T-helper 1 cell treated with Interleukin-12 subunit alpha and Interleukin-12 subunit beta and Interleukin-4 antibody, amounts not matched to agents 30 ng/mL and 1 ng/mL, for 36 hours (primary cell): Measurements from ENCODE around the gene OR2G6. TPM values are rescaled to one million over a fixed set of nuclear protein-coding genes. Genes with fewer than 3 reads are reported as not detected.
"Not testable (repeated sequence)": the region's sequence is repeated elsewhere in the genome, so short reads cannot be mapped to it uniquely, and the experiment has no call there.

Source experiments
- intact Hi-C: fragments of 100-400 bp; cut with micrococcal nuclease; formaldehyde crosslinking; loops from one replicate; pipeline ENCODE4 v1.15.1; 2024
- total RNA-seq: library from RNA; stranded (reverse); gene quantifications from 2 replicates; pipeline ENCODE4 v1.2.3, GENCODE V29; 2022

The OR2G6 gene
- not detected in 2 replicates for total RNA-seq

DNA sequence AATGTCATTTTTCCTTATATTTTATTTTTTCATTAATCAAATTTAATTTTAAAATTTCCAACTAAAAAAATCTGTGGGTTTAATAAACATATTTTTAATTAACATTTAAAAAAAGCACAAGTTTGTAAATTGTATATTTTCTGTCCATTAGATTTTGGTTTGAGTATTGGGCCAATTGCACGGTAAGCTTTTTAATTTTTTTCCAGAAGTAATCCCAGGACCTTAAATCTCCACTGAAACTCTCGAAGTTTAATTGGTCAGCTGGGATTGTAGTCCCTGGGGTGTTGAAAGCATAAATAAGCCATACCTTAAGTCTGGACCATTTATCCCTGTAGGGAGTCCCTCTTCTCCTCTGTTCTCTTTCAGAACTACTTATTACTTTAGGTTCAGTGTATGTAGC is at the start of gene OR2G6:
Gene OR2G6 (plus strand): TSS at position 301 of the 400 bp plus-strand sequence. CDS start 13,574 bp downstream, outside the sequence.
- intact Hi-C loops: not testable (repeated sequence)

DNA sequence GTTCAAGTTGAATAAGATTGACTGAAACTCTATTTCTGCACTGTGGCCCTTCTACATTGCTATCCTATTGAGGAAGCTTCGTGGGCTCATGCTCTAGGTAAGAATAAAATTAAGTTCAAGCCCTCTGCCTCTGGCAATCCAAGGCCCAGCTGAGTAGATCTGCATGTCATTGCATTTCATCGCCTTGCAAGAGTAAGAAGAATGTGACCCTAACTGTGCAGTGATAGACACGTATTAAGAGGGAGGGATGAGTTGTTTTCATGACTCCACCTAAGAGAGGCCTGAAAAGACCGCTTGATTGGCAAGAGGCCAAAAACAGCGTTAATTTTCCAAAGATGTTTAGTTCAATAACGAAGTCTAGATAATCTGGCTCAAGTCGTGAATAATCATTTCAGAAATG is 48.8 kb upstream of the OR2G6 start:
- intact Hi-C loops: not testable (repeated sequence)

DNA sequence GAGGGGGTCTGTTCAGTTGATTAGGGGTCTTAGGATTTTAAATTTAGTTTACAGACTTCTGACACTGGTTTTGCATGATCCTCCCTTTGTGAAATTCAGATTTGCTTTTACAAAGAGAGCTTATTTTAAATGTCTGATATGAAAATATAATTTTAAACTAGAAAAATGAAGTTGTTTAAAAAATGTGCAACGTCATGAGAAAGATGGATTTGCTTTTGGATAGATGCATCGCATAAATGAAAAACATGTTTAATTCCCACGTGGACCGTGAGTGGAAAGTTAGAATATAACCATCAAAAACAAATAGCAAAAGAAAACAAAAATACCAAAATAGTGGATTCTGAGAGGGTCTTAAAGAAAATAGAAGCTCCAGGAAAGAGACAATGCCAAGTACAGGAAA is 36.7 kb upstream of the OR2G6 start:
- intact Hi-C loops: no loop called here

DNA sequence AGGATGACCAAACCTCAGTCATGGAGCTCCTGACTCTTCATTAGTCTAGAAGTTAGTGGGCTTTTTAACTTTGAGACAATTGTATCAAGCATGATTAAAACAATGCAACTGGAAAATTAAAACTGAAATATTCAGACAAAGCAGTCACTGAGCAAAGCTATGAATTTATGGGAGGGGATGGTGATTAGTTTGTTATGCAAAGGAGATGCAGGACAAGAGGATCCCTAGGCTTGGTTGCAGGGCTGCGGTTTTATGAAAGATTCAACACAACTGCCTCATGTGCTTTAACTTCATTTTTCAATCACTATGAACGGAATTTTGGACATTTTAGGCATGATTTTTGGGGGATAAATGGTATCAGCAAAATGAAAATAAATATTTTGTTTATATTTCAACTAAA is 35.8 kb upstream of the OR2G6 start:
- intact Hi-C loops: not testable (repeated sequence)

DNA sequence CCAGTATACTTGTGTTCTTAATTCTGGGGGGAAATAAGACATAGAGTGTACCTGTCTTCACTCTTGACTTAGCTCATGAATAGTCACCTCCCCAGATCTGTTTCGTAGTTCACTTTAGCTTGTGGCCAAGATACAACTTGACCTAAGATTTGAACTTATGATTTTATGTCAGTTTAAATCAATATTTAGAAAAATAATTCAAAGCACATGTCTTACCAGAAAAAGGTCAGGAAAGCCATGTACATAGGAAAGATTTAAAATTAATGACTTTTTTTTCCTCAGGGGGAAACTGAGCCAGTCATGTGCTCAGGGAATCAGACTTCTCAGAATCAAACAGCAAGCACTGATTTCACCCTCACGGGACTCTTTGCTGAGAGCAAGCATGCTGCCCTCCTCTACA is 34.8 kb upstream of the OR2G6 start, which contains the start of gene OR2T3:
Gene OR2T3 (plus strand): TSS at position 301 of the 400 bp plus-strand sequence. CDS start 0 bp downstream, at position 301.
- intact Hi-C loops: not testable (repeated sequence)

DNA sequence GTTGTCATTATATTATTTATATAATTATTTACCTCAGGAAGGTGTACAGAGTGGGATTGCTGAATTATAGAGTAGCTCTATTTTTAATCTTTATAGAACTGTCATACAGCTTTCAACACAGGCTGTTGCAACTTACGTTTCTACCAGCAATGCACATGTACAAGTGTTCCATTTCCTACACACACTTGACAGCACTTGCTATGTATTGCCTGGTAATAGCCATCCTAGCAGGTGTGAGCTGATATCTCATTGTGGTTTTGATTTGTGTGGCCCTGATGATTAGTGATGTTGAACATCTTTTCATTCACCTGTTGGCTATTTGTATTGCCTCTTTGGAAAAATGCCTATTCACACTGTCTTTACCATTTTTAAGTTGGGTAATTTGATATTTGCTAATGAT is 32.2 kb upstream of the OR2G6 start:
- intact Hi-C loops: not testable (repeated sequence)

DNA sequence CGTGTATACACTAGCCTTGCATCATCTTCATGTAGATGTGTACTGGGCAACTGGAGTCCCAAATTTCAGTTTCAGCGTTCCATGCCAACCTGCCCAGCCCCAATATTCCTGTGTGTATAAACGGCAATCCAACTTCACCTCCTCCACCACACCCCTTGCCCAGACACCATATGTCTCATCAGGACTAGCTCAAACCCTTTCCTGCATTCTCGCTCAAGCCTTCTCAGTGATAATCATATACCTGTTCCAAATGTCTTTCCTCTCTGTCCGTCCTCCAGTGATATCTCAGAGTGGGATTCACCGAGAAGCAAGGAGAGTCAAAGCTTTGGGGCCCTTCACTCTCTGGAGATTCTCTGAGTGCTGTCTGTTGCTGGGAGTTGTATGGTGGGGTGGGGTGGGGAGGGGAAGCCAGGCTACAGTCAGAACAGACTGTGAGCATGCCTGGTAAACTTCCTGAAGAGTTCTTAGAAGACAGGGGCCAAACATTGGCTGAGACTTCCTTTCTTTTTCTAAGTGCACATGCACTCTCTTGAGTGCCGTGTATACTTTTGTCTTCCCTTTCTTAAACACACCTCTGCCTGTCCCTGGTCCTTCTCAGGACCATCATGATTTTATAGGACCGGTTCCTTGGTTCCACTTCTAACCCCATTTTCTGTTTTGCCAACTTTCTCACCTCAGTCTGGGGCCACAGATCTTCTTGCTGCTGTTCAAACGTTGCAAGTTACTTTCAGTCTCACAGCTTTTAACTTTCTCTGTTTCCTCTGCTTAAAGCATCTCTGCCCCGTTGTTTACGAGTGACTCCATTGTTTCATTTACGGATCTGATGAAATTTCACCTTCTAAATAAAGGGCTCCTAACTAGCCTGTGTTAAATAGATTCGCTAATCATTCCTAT is 25.9 kb upstream of the OR2G6 start:
- intact Hi-C loops: loop anchor here (5.0 kb wide), 3 partner anchors 80 to 345 kb away; partner anchors contain the start of genes OR2T1 and SH3BP5L

DNA sequence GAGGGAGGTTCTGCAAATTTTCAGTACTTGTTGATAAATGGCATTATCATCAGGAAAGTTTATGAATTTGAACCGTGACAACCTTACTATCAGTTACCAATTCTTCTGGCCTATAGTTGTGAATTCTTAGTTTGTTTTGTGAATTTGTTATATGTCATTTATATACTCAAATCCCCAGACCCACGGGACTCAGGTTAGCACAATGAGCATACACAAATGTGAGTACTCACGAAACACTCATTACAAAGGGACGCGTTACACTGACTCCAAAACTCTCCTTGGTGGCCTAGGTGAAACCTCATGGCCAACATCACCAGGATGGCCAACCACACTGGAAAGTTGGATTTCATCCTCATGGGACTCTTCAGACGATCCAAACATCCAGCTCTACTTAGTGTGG is 19.6 kb upstream of the OR2G6 start, which contains the start of gene OR2T5:
Gene OR2T5 (plus strand): TSS at position 301 of the 400 bp plus-strand sequence. CDS start 0 bp downstream, at position 301.
- intact Hi-C loops: not testable (repeated sequence)

DNA sequence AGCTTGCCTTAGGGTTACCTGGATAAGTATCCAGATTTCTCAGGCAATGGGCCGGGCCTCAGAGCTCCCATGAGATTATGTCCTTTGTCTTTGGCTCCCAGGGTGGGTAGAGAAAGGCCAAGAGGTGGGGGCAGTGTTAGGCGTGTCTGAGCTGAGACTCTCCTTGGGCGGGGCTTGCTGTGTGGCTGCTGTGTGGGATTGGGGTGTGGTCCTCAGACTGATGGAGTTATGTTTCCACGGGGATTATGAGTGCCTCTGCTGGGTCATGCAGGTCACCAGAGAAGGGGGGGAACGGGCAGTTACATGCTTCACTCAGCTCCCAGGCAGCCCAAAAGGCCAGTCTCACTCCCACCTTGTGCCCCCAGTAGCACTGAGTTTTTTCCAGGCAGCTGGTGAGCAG is 11.2 kb upstream of the OR2G6 start:
- intact Hi-C loops: not testable (repeated sequence)

DNA sequence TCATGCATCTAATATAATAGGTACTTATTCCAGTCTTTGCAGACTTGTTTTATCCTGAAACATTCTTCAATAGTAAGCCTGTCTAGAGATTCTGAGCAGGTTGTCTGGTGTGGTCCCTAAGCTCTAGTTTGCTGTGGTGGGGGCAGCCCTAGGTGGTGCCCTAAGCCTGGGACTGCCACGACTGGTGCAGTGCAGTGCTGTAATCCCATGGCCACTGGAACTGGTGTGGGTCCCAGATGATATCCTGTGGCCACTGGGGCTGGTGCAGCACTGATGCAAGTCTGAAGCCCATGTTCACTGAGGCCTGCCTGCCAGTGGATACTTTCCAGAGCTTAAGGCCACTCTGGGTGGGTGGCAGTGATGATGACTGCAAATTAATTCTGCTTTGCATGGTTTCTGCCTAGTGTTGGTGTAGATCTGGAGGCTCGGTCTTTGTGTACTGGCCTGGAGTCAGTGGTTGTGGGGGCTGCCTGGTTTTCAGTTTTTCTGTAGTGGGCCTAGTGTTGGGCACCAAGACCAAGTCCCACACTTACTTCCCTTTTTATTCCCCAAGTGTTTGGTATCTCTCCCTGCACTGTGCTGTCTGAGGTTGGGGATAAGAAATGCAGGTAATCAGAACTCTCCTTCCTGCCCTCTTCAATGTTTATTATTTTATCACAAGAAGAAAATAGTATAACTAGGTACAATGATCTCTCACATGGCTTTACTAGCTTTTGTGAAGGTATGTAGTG is 7.4 kb upstream of the OR2G6 start:
- intact Hi-C loops: not testable (repeated sequence)

DNA sequence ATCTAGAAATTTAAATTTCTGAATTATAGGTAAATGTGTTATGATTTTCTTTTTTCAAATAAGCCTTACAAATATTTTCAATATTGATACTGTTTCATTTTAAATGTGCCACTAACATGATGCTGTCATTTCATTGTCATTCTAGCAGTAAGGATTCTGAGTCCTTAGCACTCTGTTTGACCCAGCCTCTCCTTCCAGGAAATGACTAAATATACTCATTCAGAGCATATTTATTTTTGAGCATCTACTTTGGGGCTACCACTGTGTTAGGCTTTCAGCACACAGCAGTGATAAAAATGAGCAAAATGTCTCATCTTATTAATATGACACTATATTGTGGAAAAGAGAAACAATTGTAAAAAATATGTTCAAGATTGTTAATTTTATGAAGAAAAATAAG is 2.3 kb downstream of the OR2G6 start:
- intact Hi-C loops: not testable (repeated sequence)

DNA sequence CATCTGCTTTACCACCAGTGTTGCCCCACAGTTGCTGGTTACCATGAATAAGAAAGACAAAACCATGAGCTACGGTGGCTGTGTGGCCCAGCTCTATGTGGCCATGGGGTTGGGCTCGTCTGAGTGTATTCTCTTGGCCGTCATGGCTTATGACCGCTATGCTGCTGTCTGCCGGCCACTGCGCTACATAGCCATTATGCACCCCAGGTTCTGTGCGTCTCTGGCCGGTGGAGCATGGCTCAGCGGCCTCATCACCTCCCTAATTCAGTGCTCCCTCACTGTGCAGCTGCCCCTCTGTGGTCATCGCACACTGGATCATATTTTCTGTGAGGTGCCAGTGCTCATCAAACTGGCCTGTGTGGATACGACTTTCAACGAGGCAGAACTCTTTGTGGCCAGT is 14.0 kb downstream of the OR2G6 start:
- intact Hi-C loops: no loop called here

DNA sequence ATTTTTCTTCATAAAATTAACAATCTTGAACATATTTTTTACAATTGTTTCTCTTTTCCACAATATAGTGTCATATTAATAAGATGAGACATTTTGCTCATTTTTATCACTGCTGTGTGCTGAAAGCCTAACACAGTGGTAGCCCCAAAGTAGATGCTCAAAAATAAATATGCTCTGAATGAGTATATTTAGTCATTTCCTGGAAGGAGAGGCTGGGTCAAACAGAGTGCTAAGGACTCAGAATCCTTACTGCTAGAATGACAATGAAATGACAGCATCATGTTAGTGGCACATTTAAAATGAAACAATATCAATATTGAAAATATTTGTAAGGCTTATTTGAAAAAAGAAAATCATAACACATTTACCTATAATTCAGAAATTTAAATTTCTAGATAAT is 29.6 kb downstream of the OR2G6 start:
- intact Hi-C loops: not testable (repeated sequence)

DNA sequence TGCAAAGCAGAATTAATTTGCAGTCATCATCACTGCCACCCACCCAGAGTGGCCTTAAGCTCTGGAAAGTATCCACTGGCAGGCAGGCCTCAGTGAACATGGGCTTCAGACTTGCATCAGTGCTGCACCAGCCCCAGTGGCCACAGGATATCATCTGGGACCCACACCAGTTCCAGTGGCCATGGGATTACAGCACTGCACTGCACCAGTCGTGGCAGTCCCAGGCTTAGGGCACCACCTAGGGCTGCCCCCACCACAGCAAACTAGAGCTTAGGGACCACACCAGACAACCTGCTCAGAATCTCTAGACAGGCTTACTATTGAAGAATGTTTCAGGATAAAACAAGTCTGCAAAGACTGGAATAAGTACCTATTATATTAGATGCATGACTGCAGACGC is 39.5 kb downstream of the OR2G6 start:
- intact Hi-C loops: not testable (repeated sequence)

DNA sequence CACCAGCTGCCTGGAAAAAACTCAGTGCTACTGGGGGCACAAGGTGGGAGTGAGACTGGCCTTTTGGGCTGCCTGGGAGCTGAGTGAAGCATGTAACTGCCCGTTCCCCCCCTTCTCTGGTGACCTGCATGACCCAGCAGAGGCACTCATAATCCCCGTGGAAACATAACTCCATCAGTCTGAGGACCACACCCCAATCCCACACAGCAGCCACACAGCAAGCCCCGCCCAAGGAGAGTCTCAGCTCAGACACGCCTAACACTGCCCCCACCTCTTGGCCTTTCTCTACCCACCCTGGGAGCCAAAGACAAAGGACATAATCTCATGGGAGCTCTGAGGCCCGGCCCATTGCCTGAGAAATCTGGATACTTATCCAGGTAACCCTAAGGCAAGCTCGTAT is 43.2 kb downstream of the OR2G6 start:
- intact Hi-C loops: not testable (repeated sequence)

DNA sequence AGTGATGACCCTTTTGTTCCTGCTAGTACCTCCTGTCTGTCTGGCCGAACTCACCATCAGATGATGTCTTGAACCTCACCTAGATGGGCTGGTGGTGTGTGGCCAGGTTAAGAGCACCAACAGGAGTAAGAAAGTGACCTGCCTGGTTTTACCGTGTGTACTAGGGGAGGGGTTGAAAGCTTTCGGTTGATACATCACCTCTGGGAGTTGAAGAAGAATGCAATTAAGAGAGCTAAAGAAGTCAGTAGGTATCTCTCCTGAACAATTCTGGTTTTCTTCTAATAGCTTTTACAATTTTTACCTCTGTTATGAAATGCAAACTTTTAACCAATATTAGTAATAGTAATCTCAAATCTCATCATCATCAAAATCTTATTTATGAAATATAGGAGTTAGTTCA is 54.8 kb downstream of the OR2G6 start, which contains the start of gene OR2T29:
Gene OR2T29 (minus strand): TSS at position 101 of the 400 bp plus-strand sequence. CDS start 3,281 bp downstream, outside the sequence.
- intact Hi-C loops: not testable (repeated sequence)

DNA sequence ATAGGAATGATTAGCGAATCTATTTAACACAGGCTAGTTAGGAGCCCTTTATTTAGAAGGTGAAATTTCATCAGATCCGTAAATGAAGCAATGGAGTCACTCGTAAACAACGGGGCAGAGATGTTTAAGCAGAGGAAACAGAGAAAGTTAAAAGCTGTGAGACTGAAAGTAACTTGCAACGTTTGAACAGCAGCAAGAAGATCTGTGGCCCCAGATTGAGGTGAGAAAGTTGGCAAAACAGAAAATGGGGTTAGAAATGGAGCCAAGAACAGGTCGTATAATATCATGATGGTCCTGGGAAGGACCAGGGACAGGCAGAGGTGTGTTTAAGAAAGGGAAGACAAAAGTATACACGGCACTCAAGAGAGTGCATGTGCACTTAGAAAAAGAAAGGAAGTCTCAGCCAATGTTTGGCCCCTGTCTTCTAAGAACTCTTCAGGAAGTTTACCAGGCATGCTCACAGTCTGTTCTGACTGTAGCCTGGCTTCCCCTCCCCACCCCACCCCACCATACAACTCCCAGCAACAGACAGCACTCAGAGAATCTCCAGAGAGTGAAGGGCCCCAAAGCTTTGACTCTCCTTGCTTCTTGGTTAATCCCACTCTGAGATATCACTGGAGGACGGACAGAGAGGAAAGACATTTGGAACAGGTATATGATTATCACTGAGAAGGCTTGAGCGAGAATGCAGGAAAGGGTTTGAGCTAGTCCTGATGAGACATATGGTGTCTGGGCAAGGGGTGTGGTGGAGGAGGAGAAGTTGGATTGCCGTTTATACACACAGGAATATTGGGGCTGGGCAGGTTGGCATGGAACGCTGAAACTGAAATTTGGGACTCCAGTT is 57.9 kb downstream of the OR2G6 start:
- intact Hi-C loops: loop anchor here (5.0 kb wide), 1 partner anchor 83 kb away; no protein-coding TSS in a partner anchor

DNA sequence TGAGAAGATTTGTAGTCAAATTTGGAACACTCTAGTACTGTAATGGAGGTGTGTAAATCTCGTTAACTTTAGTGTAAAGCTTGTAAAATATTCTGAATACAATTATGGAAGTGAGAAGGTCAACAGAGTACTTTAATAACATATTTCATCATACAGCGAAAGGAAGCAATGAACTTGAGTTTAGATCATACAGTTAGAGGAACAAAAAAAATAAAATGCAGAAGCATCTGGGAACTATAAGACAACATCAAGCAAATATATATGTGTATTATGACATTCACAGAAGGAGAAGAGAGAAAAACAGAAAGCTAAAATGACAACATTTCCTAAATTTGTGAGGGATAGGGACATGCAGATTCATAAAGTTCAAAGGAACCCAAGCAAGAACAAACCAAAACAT is 61.2 kb downstream of the OR2G6 start:
- intact Hi-C loops: loop anchor here (5.0 kb wide), 1 partner anchor 87 kb away; no protein-coding TSS in a partner anchor

DNA sequence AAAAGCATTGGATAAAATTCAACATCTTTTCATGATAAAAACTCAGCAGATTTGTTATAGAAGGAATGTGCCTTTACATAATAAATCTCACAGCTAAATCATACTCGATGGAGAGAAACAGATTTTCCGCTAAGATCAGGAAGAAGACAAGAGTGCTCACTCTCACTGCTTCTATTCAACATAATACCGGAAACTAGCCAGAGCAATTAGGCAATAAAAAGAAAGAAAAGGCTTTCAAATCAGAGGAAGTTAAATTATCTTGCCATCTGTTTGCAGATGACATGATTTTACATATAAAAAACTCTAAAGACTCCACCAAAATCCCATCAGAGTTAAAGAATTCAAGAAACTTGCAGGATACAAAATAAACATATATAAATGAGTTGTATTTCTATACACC is 62.9 kb downstream of the OR2G6 start:
- intact Hi-C loops: not testable (repeated sequence)

DNA sequence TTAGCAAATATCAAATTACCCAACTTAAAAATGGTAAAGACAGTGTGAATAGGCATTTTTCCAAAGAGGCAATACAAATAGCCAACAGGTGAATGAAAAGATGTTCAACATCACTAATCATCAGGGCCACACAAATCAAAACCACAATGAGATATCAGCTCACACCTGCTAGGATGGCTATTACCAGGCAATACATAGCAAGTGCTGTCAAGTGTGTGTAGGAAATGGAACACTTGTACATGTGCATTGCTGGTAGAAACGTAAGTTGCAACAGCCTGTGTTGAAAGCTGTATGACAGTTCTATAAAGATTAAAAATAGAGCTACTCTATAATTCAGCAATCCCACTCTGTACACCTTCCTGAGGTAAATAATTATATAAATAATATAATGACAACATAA is 64.2 kb downstream of the OR2G6 start:
- intact Hi-C loops: not testable (repeated sequence)

DNA sequence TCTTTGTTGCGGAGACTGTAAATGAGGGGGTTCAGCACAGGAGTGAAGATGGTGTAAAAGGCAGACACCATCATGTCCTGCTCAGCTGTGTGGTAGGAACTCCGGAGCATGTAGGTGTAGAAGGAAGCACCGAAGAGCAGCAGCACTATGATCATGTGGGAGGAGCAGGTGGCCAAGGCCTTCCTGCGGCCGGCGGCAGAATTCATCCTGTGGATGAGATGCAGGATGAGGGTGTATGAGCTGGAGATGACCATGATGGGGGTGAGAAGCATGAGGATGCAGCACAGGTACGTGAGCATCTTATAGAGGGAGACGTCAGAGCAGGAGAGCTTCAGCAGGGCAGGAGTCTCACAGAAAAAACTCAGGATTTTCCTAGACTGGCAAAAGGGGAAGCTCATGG is 66.0 kb downstream of the OR2G6 start:
- intact Hi-C loops: not testable (repeated sequence)
